HG03135 (cell line): ENCODE results near the gene GNAO1.
A peak's percentile ranks its signal among the peaks of the same experiment; 100 is the strongest.

Experiments used
- ATAC-seq: cut with Tn5 transposase; IDR thresholded peaks from one replicate; pipeline ENCODE4 v1.9.1; 2021; ENCODE audit warnings: mild to moderate bottlenecking, moderate library complexity; ENCODE audit not compliant: unreplicated experiment

GNAO1 gene

DNA sequence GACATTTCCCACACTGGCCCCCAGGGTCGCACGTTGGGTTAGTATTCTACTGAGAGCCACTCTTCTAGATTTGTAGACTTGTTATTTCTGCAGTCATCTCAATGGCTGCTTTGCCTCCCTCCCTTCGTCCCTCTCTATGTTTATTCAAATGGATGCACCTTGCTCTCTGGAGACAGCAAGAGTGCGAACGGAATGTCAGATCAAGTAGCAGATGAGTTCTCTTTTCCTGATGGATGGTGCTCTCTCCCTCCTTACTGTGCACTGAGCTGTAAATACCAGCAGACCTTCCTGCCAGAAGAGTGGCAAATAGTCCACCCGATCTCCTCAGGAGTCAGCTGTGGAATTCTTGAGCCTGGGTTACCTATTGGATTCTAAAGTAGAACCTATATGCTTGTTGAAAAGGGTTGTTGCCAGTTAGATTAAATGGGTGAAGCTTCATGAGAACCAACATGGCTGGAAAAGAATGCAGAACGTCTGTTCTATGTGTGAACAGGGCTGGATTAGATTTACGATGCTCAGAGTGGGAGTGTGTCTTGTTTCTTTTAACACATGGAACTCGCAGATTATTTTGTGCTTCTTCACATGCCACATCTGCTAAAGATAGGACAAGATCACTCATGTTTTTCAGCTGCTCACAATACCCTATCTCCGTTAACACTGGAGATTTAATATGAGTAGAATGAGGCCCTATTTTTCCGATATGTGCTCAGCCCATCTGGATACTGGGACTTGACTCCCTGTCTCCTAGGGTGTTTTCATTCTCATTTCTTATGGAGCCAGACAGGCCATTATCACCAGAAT, 6.1 kb downstream of the GNAO1 start:
- no peak for ATAC-seq

DNA sequence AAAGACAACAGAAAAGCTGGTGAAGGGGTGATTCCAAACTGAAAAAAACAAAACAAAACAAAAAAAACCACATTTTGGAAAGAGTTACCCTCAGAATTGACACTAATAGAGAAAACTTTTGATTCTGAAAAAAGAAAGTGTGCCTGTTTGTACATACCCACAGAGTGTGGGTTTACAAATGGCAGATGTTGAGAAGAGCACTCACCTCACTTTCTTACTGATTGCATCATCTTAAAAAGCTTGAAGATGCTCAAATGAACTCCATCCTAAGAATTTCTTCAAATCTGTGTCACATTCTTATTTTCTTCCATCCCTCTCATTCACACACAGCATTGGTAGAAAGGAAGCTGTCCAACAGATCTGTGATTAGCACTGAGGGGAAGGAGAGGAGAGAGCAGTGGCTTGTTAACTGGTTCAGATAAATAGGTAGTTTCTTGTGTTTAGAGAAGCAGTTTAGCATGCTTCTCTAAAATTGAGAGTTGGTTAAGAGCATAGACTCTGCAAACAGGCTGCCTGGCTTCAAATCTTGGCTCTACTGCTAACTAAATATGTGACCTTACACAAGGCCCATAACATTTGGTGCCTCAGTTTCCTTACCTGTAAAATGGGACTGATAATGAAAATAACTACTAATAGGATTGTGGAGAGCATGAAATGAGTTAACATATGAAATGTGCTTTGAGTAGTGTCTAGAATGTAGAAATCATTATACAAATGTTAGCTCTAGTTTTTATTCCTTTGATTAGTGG, 6.9 kb downstream of the GNAO1 start:
- no peak for ATAC-seq

- no peak for ATAC-seq
Observed at GRCh38 chr16:56198755-56199114, 7.4 kb downstream of the GNAO1 start.

GRCh38 chr16:56199164-56199563, 7.9 kb downstream of the GNAO1 start:
- no peak for ATAC-seq

GRCh38 chr16:56201030-56201429, 9.7 kb downstream of the GNAO1 start:
- ATAC-seq = no peak

- no peak for ATAC-seq
Observed at GRCh38 chr16:56202036-56202435, 10.7 kb downstream of the GNAO1 start.

DNA sequence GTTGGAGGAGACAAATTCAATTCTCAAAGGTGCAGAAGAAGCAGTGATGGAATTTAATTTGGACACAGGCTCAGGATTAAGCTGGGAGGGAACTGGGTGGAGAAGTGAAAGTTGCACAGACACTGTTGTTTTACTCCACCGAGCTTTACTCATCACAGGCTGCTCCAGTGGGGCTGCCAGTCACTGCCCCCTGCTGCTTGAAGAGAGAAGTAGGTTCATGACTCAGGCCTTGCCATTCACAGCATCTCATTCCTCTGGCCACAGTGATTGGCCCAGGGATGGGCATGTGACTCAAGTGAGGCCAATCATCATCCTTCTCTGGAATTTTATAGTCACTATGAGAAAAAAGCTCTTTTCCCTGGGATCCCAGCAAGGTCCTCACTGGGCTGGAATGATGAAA, 11.8 kb downstream of the GNAO1 start:
- ATAC-seq = peak; percentile 70

DNA sequence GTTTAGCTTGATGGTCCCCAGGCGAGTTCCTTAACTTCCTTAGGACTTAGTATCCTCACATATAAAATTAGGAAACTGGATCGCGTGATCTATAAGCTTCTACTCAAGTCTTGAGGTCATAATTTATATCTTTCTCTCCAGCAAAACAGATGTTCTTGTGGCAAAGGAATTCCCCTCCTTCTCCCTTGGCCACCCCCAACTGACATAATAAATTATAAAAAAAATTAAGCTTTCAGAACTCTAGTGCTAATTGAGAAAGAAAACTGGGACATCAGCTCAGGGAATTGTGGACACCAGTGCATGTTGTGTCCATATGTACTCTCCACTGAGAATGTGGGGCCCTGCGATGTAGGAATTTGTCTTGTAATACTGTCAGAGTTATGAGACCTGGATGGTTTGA, 13.5 kb downstream of the GNAO1 start:
- no peak for ATAC-seq

DNA sequence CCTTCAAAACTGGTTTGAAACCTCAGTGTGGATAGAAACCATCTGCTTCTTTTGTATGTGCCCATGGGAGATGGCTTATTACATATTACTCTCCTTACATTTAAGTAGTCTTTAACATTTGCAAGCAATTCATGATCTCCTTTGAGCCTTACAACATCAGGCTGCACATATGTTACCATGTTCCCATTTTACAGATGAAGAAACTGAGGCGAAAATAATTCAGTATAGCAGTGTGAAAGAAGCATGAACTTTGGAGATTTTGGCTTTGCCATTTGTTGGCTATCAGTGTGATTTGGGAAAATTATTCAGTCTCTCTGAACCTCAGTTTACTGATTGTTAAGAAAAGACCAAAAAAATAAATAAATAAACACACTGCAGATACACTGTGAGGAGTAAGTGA, 15.7 kb downstream of the GNAO1 start:
- ATAC-seq = no peak

DNA sequence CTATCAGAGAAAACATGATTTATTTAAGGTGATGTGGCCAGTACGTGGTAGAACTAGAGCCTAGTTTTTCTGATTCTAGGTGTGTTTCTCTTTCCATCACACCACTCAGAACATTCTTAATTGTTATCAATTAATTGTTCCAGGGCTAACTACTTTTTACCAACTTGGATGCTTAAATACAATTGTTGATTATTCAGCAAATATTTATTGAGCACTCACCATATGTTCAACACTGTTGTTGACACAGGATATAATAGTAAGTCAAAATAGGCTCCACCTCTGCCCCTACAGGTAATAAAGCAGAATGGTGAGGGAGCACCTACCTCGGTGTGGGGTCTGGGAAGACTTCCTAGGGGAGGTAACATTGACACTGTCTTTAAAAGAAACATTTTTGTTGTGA, 16.1 kb downstream of the GNAO1 start:
- ATAC-seq = no peak

DNA sequence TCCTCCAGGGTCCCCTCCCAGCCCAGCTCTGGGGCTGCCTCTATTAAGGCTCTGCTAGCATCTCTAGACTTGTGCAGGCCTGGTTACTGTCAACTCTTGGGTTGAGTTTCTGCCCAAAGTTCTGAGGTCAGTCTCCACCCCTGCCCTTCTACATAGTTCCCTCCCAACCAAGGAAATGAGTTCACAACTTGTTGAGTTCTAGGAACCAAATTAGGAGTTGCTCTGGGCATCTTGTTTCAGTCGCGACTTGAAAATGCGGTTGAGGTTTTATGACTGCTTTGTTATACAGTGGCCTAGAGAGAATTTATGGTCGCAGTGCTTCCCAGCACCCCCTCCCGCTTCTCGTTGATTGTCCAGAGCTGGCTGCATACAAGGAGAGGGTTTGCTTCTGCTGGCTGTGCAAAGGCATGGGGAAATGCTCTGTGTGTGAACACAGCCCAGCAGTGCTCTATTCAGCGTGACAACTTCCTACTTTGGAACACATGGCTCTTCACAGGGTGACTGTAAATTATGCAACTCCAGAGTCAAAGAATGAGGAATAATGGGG, 20.2 kb downstream of the GNAO1 start:
- no peak for ATAC-seq

GRCh38 chr16:56212144-56212543, 20.9 kb downstream of the GNAO1 start:
- ATAC-seq = no peak

DNA sequence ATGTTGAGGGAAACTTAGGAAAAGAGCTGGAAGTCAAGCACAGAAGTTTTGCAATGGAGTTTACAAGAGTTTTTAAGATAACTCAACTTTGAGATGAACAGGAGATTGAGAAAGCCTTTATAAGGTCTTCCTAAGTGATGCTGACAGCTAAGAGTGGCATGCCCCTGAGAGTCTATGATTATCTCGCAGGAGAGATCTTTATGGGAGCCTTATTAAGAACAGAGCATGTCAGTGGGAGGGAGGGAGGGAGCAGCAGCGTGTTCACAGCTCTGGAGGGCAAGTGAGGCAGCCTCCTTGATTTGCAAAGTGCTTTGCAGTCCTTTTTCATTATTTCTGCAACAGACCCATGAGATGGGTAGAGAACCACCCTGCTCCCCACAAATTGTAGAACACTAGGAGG, 30.7 kb downstream of the GNAO1 start:
- ATAC-seq = no peak

GRCh38 chr16:56222474-56222997, 31.2 kb downstream of the GNAO1 start:
- ATAC-seq = no peak

DNA sequence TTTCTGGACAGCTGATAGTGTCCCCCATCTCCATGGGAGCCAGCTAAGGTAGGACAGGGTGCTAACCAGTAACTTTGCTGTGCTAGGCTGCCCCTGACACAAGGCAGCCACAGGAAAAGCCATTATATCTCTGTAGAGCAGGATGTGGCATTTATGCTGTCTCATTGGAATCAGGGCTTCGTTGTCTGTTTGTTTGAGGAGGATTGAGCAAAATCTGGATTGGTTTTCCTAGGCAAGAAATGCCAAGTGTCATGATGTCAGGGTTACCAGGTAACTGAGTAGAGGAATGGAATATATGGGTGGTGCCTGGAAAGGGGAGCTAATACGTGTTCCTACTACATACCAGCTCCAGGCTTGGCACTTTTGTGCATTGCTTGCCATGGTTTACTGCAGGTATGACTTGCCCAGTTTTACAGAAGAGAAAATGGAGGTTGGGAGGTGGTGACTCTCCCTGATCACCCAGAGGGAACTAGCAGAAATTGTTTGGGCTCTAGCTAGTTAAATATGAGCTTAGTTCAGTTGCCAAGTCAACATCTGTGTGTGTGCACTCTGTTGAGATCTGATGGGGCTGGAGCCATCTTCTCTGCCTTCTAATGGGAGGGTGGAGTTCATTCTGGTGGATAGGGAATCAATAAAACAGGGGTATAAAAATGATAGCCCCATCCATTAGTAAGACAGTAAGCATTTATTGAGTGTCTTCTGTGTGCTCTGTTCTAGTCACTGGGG, 33.9 kb downstream of the GNAO1 start:
- ATAC-seq = no peak

GRCh38 chr16:56226187-56226586, 34.9 kb downstream of the GNAO1 start:
- ATAC-seq = no peak

DNA sequence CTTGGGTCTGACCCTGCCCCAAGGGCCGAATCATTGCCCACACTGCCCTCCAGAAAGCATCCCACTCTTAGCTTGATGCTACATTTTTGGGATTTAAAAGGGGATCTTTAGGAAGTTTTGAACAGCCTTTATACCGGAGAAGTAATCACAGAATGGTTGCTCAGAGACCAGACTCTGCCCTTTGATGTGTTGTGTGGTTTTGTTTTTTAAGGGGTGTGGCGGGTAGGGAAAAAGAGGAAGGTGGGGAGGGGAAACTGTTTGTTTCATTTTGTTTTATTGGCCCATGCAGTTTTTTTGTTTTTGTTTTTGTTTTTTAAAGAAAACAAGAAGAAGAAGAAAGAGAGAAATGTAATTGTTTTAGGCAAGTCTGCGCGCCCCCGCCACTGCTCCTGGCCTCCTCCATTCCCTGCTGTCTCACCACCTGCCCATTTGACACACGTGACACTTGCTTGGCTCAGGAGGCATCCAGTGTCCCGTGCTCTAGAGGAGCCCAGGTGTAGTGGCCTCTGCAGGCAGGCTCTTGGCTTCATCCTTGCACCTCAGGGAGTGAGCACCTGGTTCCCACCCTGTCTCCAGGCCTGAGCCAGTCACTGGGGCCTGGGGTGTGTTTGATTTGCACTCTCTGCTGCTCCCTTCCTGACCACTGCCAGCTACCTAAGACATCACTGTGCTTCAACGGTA, 35.7 kb downstream of the GNAO1 start:
- ATAC-seq = no peak

- no peak for ATAC-seq
Observed at GRCh38 chr16:56227936-56228335, 36.6 kb downstream of the GNAO1 start.

- no peak for ATAC-seq
Observed at GRCh38 chr16:56228476-56228875, 37.2 kb downstream of the GNAO1 start.

GRCh38 chr16:56233795-56234566, 42.7 kb downstream of the GNAO1 start:
- ATAC-seq = no peak
